ENCODE data around the gene SMAP2.
"Not testable (repeated sequence)": the region's sequence is repeated elsewhere in the genome, so short reads cannot be mapped to it uniquely, and the experiment has no call there.

SMAP2 gene

GRCh38 chr1:40372658-40373322 is 737 bp upstream of the SMAP2 start:
- DNase-seq (ENCODE audit: low read depth) = no peak

- DNase-seq (ENCODE audit: low read depth) = no peak
Measured at GRCh38 chr1:40377512-40377911, 4.0 kb downstream of the SMAP2 start.

- no peak for DNase-seq (ENCODE audit: low read depth)
Measured at GRCh38 chr1:40379785-40380452, 6.4 kb downstream of the SMAP2 start.

DNA sequence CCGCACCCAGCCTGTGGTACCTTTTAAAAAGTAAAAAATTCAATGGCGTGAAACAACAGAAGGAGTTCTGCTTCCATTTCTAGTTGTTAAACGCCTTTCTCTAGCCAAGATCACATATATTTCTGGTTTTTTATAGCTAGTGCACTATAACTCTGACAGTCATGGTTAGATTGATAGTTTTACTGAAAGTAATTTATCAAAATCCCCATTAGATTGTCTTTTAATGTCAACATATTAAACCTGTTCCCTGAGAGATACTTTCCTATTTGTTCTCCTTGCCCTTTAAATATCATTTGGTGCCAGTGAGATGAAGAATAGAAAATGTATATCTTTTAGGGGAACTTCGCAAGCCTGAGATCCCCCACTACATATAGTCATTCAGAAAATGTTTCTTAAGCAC is 7.3 kb downstream of the SMAP2 start:
- DNase-seq (ENCODE audit: low read depth) = no peak

- DNase-seq (ENCODE audit: low read depth) = no peak
Measured at GRCh38 chr1:40381268-40382107, 8.0 kb downstream of the SMAP2 start.

GRCh38 chr1:40382108-40382460 is 8.6 kb downstream of the SMAP2 start:
- DNase-seq (ENCODE audit: low read depth) = no peak

DNA sequence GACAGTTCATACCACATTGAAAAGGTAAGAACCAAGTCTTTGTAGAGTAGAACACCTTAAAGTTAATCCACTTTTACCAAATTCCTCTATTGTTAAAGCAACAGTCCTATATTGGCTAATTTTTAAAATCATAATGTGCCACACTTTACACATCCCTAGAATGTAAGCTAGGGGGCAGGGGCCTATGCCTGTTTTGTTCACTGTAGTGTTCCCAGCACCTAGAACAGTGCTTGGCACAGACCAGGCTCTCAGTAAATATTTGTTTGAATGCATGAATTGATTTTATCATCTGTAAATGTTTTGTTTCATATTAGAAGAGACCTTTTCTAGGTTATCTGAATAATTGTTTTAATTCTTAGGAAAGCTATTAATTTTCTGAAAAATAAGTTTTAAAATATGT is 9.1 kb downstream of the SMAP2 start:
- DNase-seq (ENCODE audit: low read depth) = no peak

GRCh38 chr1:40383095-40383487 is 9.6 kb downstream of the SMAP2 start:
- DNase-seq (ENCODE audit: low read depth) = no peak

- DNase-seq (ENCODE audit: low read depth) = peak; percentile 60
Measured at GRCh38 chr1:40383488-40384412, 10.2 kb downstream of the SMAP2 start.

GRCh38 chr1:40384413-40384762 is 10.9 kb downstream of the SMAP2 start:
- no peak for DNase-seq (ENCODE audit: low read depth)

- no peak for DNase-seq (ENCODE audit: low read depth)
Measured at GRCh38 chr1:40384887-40385286, 11.4 kb downstream of the SMAP2 start.

DNA sequence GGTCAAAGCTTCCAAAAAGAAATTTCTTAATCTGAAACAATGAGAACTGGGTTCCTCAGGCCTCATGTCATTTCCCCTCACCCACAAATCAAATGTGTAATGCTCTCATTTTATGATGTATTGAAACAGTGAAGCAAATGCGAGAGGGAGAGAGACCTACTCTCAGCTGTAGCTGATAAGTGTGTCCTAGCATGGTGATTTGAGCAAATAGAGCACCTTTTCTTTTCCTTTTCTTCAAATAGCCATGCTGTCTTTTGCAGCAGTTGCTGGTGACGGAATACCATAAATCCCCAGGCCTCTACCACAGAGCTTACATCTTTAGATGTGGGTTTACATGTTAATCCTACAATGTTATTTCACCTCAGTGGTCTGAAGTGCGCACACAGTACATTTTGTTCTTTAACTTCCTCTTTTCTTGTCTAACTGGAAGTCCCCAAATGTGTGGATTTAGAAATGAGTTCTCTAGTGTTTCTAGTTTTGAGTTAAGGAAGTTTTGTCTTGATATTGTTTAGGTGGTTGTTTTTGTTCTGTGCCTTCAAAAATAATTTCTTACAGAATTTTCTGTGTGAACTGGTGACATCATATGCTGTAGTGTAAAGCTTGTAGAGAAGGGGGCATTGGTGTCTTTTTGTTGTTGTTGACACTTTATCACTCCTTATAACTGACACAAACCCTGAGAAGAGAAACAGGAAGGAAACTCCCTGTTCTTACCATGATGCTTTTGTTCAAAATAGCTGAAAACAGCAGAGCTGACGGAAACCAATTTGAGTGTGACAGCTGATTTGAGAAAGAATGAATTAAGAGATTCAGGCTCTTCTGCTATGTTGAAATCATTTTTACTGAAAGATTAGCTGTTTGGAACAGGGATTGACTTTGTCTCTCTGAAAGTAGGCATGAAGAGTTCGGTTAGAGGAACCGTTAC is 12.2 kb downstream of the SMAP2 start:
- no peak for DNase-seq (ENCODE audit: low read depth)

- DNase-seq (ENCODE audit: low read depth) = no peak
Measured at GRCh38 chr1:40386359-40386723, 12.8 kb downstream of the SMAP2 start.

- no peak for DNase-seq (ENCODE audit: low read depth)
Measured at GRCh38 chr1:40386796-40387195, 13.3 kb downstream of the SMAP2 start.

DNA sequence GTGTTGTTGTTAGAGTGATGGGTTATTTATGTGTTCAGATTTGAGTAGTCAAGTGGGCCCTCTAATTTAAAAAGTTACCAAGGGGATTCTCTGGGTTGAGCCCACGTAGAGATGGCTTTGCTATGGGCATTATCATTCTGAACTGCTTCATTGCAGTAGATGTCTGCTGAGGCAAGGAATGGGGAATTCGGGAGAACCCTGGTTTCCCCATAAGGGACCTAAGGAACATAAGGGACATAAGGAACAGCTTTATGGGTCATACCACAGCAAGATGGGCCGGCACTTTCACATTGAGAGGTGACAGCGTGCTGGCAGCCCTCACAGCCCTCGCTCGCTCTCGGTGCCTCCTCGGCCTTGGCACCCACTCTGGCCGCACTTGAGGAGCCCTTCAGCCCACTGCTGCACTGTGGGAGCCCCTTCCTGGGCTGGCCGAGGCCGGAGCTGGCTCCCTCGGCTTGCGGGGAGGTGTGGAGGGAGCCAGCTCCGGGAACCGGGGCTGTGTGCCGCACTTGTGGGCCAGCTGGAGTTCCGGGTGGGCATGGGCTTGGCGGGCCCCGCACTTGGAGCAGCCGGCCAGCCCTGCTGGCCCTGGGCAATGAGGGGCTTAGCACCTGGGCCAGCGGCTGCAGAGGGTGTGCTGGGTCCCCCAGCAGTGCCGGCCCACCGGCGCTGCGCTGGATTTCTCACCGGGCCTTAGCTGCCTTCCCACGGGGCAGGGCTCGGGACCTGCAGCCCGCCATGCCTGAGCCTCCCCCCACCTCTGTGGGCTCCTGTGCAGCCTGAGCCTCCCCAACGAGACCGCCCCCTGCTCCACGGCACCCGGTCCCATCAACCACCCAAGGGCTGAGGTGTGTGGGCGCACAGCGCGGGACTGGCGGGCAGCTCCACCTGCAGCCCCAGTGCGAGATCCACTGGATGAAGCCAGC is 14.1 kb downstream of the SMAP2 start:
- not testable (repeated sequence) for DNase-seq (ENCODE audit: low read depth)

DNA sequence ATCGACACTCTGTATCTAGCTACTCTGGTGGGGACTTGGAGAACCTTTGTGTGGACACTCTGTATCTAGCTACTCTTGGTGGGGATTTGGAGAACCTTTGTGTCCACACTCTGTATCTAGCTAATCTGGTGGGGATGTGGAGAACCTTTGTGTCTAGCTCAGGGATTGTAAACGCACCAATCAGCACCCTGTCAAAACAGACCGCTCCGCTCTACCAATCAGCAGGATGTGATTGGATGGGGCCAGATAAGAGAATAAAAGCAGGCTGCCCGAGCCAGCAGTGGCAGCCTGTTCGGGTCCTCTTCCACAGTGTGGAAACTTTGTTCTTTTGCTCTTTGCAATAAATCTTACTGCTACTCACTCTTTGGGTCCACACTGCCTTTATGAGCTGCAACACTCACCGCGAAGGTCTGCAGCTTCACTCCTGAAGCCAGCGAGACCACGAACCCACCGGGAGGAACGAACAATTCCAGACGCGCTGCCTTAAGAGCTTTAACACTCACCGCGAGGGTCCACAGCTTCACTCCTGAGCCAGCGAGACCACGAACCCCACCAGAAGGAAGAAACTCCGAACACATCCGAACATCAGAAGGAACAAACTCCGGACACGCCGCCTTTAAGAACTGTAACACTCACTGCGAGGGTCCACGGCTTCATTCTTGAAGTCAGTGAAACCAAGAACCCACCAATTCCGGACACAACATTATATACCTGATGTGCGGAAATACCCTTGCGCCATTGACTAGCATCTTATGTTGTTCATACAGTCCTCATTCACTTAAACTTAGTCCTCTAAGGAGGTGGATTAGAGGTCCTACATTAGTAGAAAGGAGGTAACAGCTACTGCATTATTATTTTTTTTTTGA is 15.2 kb downstream of the SMAP2 start:
- not testable (repeated sequence) for DNase-seq (ENCODE audit: low read depth)

DNA sequence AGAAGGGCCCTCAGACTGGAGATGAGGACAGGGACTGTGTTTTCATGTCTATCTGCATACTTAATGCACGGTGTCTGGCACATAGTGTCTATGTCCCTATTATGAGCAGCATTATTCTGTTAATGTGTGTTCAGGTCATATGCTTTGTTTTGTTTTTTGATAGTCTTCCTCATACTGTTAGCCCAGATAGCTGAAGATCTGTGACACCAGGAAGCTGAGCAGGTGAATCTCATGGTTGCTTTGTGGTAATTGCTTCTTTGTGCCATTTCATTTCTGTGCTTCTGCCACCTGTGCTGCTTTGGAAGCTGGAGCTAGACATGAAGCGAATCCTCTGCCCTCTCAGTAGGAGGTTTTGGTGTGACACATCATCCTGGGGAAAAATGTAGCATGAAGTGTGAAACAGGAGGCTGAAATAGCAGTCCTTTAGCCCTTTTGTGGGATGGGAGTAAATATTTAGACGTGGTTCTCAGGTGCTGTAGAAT is 15.8 kb downstream of the SMAP2 start:
- DNase-seq (ENCODE audit: low read depth) = no peak

- DNase-seq (ENCODE audit: low read depth) = peak; percentile 97
Measured at GRCh38 chr1:40389871-40390560, 16.5 kb downstream of the SMAP2 start.
